Breast epithelium (tissue), 4 donors: ENCODE results near the gene ZFR2. TPM values are rescaled to one million over a fixed set of nuclear protein-coding genes. Genes with fewer than 3 reads are reported as not detected.

Experiments used
- DNase-seq, 2 donors: peaks; one replicate each; pipeline ENCODE4 v3.0.0-alpha.2; 2019; ENCODE audit warnings: low spot score in 2 of 2
- H3K27ac ChIP-seq, 2 donors: fragments of 200-600 bp; sonication (generic) in 1 of 2; one replicate each; pipeline ENCODE4 v1.5.1; 2016 to 2019; ENCODE audit warnings: mild to moderate bottlenecking in 1 of 2
- H3K27me3 ChIP-seq, 2 donors: fragments of 200-600 bp; sonication (generic) in 1 of 2; one replicate each; pipeline versions ENCODE4 v1.5.1 to v1.6.0; 2017 to 2019; ENCODE audit warnings: control low read depth in 1 of 2, mild to moderate bottlenecking in 1 of 2
- H3K36me3 ChIP-seq: fragments of 200-600 bp; one replicate; pipeline ENCODE4 v1.5.1; 2019
- H3K4me1 ChIP-seq, 2 donors: fragments of 200-600 bp; sonication (generic); one replicate each; pipeline ENCODE4 v1.5.1; 2016 to 2019; ENCODE audit warnings: control low read depth in 1 of 2
- H3K4me3 ChIP-seq, 3 donors: fragments of 200-600 bp; sonication (generic); 1 replicate in 2 of 3; 2 replicates in 1 of 3; pipeline ENCODE4 v1.5.1; 2016 to 2019; ENCODE audit warnings: mild to moderate bottlenecking in 3 of 3, moderate library complexity in 2 of 3
- H3K9me3 ChIP-seq, 2 donors: fragments of 200-600 bp; sonication (generic) in 1 of 2; one replicate each; pipeline ENCODE4 v1.5.1; 2016 to 2019; ENCODE audit warnings: control low read depth in 1 of 2
- CTCF ChIP-seq, 3 donors: fragments of 450-650 bp; IDR thresholded peaks; one replicate each; pipeline ENCODE4 v1.5.1; 2016 to 2017; ENCODE audit warnings: antibody characterized with exemption in 3 of 3, mild to moderate bottlenecking in 3 of 3, moderate library complexity in 3 of 3
- POLR2A ChIP-seq: fragments of 450-650 bp; IDR thresholded peaks from one replicate; pipeline ENCODE4 v1.6.1; 2016; ENCODE audit warnings: antibody characterized with exemption, mild to moderate bottlenecking, moderate library complexity
- POLR2AphosphoS5 ChIP-seq, 3 donors: sonication (generic); formaldehyde crosslinking; IDR thresholded peaks; one replicate each; pipeline ENCODE4 v1.6.1; 2017; ENCODE audit warnings: antibody characterized with exemption in 3 of 3
- intact Hi-C: fragments of 100-400 bp; cut with DNase I; formaldehyde crosslinking; loops from one replicate; pipeline ENCODE4 v1.15.1; 2023; ENCODE audit warnings: low total_unique reads
- total RNA-seq, 3 donors: library from RNA; depleted of rRNA; stranded (reverse); fragments of >200 nt; gene quantifications; one replicate each; pipeline ENCODE4 v1.1.0, GENCODE V29; 2016

The ZFR2 gene
- total RNA-seq, 3 donors from 2014 or later = 0.98 TPM; not detected in 2

- Histone ChIP-seq H3K9me3 (no peaks in the 10 kb centered on the region), H3K27ac (no peak overlapping the region), H3K4me1 (no peaks in the 10 kb centered on the region), H3K27me3 (peaks cover 0 to 4% of the 10 kb centered on the region in 2 donors), H3K4me3 (no peak overlapping the region), H3K36me3 (no peaks in the 10 kb centered on the region)
- no peak for DNase-seq
- intact Hi-C loops = no loop called here
- TF ChIP-seq POLR2AphosphoS5 (IDR thresholded peaks at IDR 0.05) (no peak), CTCF (IDR thresholded peaks at IDR 0.05) (no peak), POLR2A (no peak)
These were observed 32.0 kb downstream of the ZFR2 start for GRCh38 chr19:3836887-3837286.

- no peak for DNase-seq
- no peak overlapping the region for H3K4me3 ChIP-seq
- intact Hi-C loops = no loop called here
- no peaks in the 10 kb centered on the region for H3K4me1 ChIP-seq
- peaks cover 0 to 10% of the 10 kb centered on the region in 2 donors for H3K27me3 ChIP-seq
- no peaks in the 10 kb centered on the region for H3K36me3 ChIP-seq
- no peaks in the 10 kb centered on the region for H3K9me3 ChIP-seq
- no peak for TF ChIP-seq CTCF (IDR thresholded peaks at IDR 0.05)
- no peak for TF ChIP-seq POLR2AphosphoS5 (IDR thresholded peaks at IDR 0.05)
- no peak for TF ChIP-seq POLR2A
- no peak overlapping the region for H3K27ac ChIP-seq
These were observed 33.8 kb downstream of the ZFR2 start for GRCh38 chr19:3835055-3835435.

GRCh38 chr19:3834349-3835054 is 34.3 kb downstream of the ZFR2 start:
- no peak for DNase-seq
- Histone ChIP-seq H3K4me3 (no peak overlapping the region), H3K36me3 (no peaks in the 10 kb centered on the region), H3K9me3 (no peaks in the 10 kb centered on the region), H3K27ac (no peak overlapping the region), H3K27me3 (peaks cover 0 to 10% of the 10 kb centered on the region in 2 donors), H3K4me1 (no peaks in the 10 kb centered on the region)
- intact Hi-C loops = no loop called here
- no peak for TF ChIP-seq POLR2A
- TF ChIP-seq CTCF (IDR thresholded peaks at IDR 0.05) = no peak

GRCh38 chr19:3833578-3834348 is 35.1 kb downstream of the ZFR2 start:
- intact Hi-C loops = no loop called here
- H3K27ac ChIP-seq = no peak overlapping the region
- H3K36me3 ChIP-seq = no peaks in the 10 kb centered on the region
- H3K4me1 ChIP-seq = no peaks in the 10 kb centered on the region
- no peak for TF ChIP-seq POLR2AphosphoS5 (IDR thresholded peaks at IDR 0.05)
- no peak for TF ChIP-seq POLR2A
- TF ChIP-seq CTCF (IDR thresholded peaks at IDR 0.05) = no peak
- no peak overlapping the region for H3K4me3 ChIP-seq
- H3K9me3 ChIP-seq = no peaks in the 10 kb centered on the region
- no peak for DNase-seq
- H3K27me3 ChIP-seq = peaks cover 0 to 10% of the 10 kb centered on the region in 2 donors

- Histone ChIP-seq H3K4me3 (no peak overlapping the region), H3K9me3 (no peaks in the 10 kb centered on the region), H3K27ac (no peak overlapping the region), H3K4me1 (no peaks in the 10 kb centered on the region), H3K27me3 (peaks cover 0 to 14% of the 10 kb centered on the region in 2 donors), H3K36me3 (no peaks in the 10 kb centered on the region)
- no peak for DNase-seq
- no peak for TF ChIP-seq POLR2AphosphoS5 (IDR thresholded peaks at IDR 0.05)
- TF ChIP-seq POLR2A = no peak
- no peak for TF ChIP-seq CTCF (IDR thresholded peaks at IDR 0.05)
- intact Hi-C loops = no loop called here
These were observed 36.8 kb downstream of the ZFR2 start for GRCh38 chr19:3832001-3832400.
